ENCODE data around the gene HMGA1.
A peak's percentile ranks its signal among the peaks of the same experiment; 100 is the strongest.

Gene HMGA1

DNA sequence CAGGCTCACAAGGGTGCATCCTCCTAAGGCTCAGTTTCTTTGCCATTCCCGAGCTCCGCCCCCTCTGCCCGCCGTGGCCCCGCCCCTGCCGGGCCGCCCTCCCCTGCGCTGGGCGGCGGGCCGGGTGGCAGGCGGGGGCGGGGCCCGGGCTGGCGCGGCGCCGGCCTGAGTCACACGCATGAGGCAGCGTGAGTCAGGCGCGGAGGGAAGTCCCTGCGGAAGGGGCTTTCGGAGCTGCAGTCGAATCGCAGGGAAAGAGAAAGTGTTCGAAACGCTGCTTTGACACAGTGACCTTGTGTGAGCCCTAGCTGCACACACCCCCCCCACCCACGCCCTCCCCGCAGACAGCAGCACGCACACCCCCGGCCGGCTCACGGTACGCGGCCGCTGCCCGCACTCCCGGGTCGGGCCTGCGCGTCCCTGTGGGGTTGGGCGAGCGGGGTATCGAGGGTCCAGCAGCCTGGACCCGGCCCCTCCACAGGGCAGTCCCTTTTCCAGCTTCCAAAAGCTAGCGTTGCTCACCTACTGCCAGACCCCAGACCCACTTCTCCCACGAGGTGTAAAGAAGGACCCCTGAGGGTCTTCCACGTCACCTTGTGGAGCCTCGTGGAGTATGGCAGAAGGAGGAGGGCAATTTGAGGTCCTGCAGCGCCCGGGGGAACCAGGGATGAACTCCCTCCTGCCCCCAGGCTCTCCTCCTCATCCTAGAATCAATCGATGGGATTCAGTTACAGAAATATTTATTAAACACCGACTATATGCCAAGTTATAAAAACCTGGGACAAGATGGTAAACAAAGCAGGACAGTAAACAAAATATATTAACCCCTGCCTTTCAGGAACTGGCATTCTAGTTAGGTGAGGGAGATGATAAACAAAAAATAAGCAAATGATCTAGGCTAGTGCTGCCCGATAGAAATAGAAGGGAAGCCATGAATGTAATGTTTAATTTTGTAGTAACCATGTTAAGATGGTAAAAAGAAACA, 12.4 kb upstream of the HMGA1 start:
- DNase-seq (ENCODE audit: low read depth) = peak; percentile 97
- TF ChIP-seq, protein P1, sequence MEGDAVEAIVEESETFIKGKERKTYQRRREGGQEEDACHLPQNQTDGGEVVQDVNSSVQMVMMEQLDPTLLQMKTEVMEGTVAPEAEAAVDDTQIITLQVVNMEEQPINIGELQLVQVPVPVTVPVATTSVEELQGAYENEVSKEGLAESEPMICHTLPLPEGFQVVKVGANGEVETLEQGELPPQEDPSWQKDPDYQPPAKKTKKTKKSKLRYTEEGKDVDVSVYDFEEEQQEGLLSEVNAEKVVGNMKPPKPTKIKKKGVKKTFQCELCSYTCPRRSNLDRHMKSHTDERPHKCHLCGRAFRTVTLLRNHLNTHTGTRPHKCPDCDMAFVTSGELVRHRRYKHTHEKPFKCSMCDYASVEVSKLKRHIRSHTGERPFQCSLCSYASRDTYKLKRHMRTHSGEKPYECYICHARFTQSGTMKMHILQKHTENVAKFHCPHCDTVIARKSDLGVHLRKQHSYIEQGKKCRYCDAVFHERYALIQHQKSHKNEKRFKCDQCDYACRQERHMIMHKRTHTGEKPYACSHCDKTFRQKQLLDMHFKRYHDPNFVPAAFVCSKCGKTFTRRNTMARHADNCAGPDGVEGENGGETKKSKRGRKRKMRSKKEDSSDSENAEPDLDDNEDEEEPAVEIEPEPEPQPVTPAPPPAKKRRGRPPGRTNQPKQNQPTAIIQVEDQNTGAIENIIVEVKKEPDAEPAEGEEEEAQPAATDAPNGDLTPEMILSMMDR (conservative IDR thresholded peaks at IDR 0.05; ENCODE audit: low read depth, low read length) = no peak
- peak overlapping the region; percentile 65 for H3K4me3 ChIP-seq (ENCODE audit: low read depth, low read length)

DNA sequence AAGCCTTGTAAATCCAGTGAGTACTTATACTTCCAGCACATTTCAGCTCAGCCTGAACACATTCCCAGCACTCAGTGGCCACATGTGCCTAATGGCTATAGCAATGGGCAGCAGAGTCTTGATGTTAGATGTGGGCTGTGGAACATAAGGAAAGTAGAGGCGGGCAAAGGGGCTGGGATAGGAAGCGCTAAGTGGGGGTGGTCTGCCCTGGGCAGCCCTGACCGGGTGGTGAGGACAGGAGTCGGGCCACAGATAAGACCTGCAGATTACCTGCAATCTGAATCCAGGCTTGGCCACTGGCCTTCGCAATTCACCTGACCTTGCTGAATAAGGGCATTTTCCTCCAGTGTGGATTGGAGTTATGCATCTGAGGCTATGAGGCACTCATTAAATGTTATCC, 11.1 kb upstream of the HMGA1 start:
- no peak overlapping the region for H3K4me3 ChIP-seq (ENCODE audit: low read depth, low read length)
- TF ChIP-seq, protein P1 (conservative IDR thresholded peaks at IDR 0.05; ENCODE audit: low read depth, low read length) = no peak
- DNase-seq (ENCODE audit: low read depth) = no peak

DNA sequence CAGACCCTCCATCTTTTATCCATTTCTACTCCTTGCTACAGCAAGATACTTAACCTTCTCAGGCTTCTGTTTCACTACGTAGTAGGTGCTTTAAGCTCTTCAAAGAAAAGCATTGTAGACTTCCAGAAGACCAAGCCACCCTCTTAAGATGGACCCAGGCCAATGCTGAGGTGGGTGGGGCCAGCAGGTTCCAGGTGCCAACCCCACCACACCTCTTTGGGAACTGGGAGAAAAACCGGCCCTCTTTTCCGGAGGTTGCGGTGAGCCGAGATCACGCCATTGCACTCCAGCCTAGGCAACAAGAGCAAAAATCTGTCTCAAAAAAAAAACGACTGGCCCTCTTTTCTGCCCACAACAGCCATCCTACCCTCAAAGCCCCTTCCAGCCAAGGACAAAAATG, 10.6 kb upstream of the HMGA1 start:
- TF ChIP-seq, protein P1 (conservative IDR thresholded peaks at IDR 0.05; ENCODE audit: low read depth, low read length) = no peak
- H3K4me3 ChIP-seq (ENCODE audit: low read depth, low read length) = no peak overlapping the region
- no peak for DNase-seq (ENCODE audit: low read depth)

DNA sequence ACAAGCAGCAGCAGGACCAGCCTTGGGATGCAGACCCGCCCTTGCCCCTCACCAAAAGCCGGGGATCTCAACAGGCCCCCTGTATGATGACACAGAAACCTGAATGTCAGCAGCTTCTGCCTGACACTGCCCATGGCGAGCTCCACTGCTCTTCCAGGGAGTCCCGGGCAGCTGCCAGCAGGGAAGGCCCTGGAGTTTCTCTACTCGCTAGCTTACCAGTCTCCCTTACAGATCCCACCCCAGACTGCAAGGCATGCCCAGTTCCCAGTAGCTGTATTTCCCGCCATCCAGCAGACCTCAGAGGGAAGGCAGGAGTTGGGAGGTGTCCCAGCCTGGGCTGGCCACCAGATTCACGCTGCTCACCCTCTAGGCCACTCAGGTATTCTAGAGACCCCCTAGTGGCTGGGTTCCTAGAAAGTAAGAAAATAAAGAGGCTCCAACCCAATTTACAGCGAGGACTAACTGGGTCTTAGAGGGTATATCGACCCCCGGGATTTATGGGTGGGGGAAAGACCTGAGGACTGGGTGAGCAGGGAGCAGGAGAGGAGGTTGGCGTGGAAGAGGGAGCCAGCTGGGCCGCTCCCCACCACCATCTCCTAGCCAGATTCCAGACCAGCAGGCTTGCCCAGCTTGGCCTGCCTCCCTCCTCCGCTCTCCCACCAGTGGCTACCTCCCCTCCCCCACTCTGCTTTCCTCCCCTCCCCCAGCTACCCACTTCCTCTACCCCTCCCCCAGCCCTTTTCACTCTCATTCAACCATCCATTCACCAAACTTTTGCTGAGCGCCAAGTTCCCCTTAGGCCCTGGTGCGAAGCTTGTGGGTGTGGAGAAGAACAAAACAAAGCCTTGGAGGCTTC, 9.7 kb upstream of the HMGA1 start:
- TF ChIP-seq, protein P1 (conservative IDR thresholded peaks at IDR 0.05; ENCODE audit: low read depth, low read length) = no peak
- no peak for DNase-seq (ENCODE audit: low read depth)
- no peak overlapping the region for H3K4me3 ChIP-seq (ENCODE audit: low read depth, low read length)

DNA sequence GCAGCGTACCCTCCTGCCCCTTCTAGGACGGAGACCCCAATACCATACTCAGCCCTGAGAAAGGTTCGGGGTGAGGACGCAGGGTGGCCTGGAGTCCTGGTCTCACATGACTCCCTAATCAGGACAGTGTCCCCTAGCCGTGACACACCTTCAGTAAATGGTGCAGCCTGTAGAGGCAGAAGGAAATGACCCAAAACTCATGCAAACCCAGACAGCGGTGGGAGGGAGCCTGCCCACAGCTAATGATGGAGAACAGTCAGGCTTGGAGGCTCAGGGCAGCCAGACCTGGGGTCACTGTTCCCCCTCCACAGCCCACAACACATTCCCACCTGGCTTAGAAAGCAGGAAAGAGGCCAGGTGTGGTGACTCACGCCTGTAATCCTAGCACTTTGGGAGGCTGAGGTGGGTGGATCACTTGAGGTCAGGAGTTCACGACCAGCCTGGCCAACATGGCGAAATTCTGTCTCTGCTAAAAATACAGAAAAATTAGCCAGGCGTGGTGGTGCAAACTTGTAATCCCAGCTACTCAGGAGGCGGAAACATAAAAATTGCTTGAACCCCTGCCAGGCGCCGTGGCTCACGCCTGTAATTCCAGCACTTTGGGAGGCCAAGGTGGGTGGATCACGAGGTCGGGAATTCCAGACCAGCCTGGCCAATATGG, 8.8 kb upstream of the HMGA1 start:
- TF ChIP-seq, protein P1 (conservative IDR thresholded peaks at IDR 0.05; ENCODE audit: low read depth, low read length) = no peak
- H3K4me3 ChIP-seq (ENCODE audit: low read depth, low read length) = no peak overlapping the region
- no peak for DNase-seq (ENCODE audit: low read depth)

DNA sequence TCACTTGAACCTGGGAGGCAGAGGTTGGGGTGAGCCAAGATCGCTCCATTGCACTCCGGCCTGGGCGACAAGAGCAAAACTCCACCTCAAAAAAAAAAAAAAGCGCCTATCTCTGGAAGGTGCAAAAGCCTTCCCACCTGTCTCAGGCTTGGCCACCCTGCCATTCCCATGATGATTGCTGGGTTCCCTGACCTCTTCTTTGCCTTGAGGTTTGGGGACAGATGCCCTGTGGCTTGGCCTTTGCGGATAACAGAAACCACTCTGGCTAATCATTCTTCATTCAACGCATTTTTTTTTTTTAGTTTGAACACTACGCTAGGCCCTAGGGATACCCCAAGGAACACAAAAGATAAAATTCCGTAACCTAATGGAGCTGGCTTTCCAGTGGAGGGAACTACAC, 6.8 kb upstream of the HMGA1 start:
- DNase-seq (ENCODE audit: low read depth) = no peak
- TF ChIP-seq, protein P1 (conservative IDR thresholded peaks at IDR 0.05; ENCODE audit: low read depth, low read length) = no peak
- no peak overlapping the region for H3K4me3 ChIP-seq (ENCODE audit: low read depth, low read length)
